ENCODE data around the gene SEMA6A.

- TF ChIP-seq POLR2AphosphoS5 (IDR thresholded peaks at IDR 0.05; ENCODE audit: low read depth) (no peak), CTCF (conservative IDR thresholded peaks at IDR 0.05; ENCODE audit: low read depth in 2 of 2) (no peak), EZH2 (IDR thresholded peaks at IDR 0.05; ENCODE audit: low read depth, unreplicated experiment) (no peak)
Observed at GRCh38 chr5:116581910-116582309, 7.3 kb upstream of the SEMA6A start.

All from GM23338 (cell line).